ENCODE data around the gene SETD1B. TPM values are rescaled to one million over a fixed set of nuclear protein-coding genes. Genes with fewer than 3 reads are reported as not detected.
"Not testable (repeated sequence)": the region's sequence is repeated elsewhere in the genome, so short reads cannot be mapped to it uniquely, and the experiment has no call there.

SETD1B gene
- total RNA-seq, 1 experiment from 2014 or later, result 2.0 TPM

- in situ Hi-C loops (cut with HindIII; ENCODE audit: low pct_unique_long_range_greater_than_20kb, low sequenced_read_pairs), result no loop called here
- no peak for DNase-seq (ENCODE audit: low read depth, low spot score)
Observed at GRCh38 chr12:121828826-121829225, 25.0 kb downstream of the SETD1B start.

- in situ Hi-C loops (cut with HindIII; ENCODE audit: low pct_unique_long_range_greater_than_20kb, low sequenced_read_pairs), result no loop called here
- no peak for DNase-seq (ENCODE audit: low read depth, low spot score)
Observed at GRCh38 chr12:121829250-121829918, 25.6 kb downstream of the SETD1B start.

- no peak for DNase-seq (ENCODE audit: low read depth, low spot score)
- in situ Hi-C loops (cut with HindIII; ENCODE audit: low pct_unique_long_range_greater_than_20kb, low sequenced_read_pairs), result no loop called here
Observed at GRCh38 chr12:121830134-121830533, 26.3 kb downstream of the SETD1B start.

GRCh38 chr12:121830588-121831265, 26.9 kb downstream of the SETD1B start:
- in situ Hi-C loops (cut with HindIII; ENCODE audit: low pct_unique_long_range_greater_than_20kb, low sequenced_read_pairs), result no loop called here
- no peak for DNase-seq (ENCODE audit: low read depth, low spot score)

GRCh38 chr12:121831571-121832245, 27.9 kb downstream of the SETD1B start:
- DNase-seq (ENCODE audit: low read depth, low spot score), result no peak
- in situ Hi-C loops (cut with HindIII; ENCODE audit: low pct_unique_long_range_greater_than_20kb, low sequenced_read_pairs), result no loop called here

GRCh38 chr12:121837680-121838079, 33.9 kb downstream of the SETD1B start:
- DNase-seq (ENCODE audit: low read depth, low spot score), result peak; percentile 18
- in situ Hi-C loops (cut with HindIII; ENCODE audit: low pct_unique_long_range_greater_than_20kb, low sequenced_read_pairs), result no loop called here

GRCh38 chr12:121838126-121838525, 34.3 kb downstream of the SETD1B start:
- DNase-seq (ENCODE audit: low read depth, low spot score), result no peak
- in situ Hi-C loops (cut with HindIII; ENCODE audit: low pct_unique_long_range_greater_than_20kb, low sequenced_read_pairs), result no loop called here

GRCh38 chr12:121839106-121839992, 35.5 kb downstream of the SETD1B start:
- in situ Hi-C loops (cut with HindIII; ENCODE audit: low pct_unique_long_range_greater_than_20kb, low sequenced_read_pairs), result no loop called here
- peak; percentile 98 for DNase-seq (ENCODE audit: low read depth, low spot score)

- no peak for DNase-seq (ENCODE audit: low read depth, low spot score)
- in situ Hi-C loops (cut with HindIII; ENCODE audit: low pct_unique_long_range_greater_than_20kb, low sequenced_read_pairs), result no loop called here
Observed at GRCh38 chr12:121839993-121840761, 36.4 kb downstream of the SETD1B start.

- no peak for DNase-seq (ENCODE audit: low read depth, low spot score)
- in situ Hi-C loops (cut with HindIII; ENCODE audit: low pct_unique_long_range_greater_than_20kb, low sequenced_read_pairs), result no loop called here
Observed at GRCh38 chr12:121843236-121843982, 39.6 kb downstream of the SETD1B start.

- DNase-seq (ENCODE audit: low read depth, low spot score), result no peak
- in situ Hi-C loops (cut with HindIII; ENCODE audit: low pct_unique_long_range_greater_than_20kb, low sequenced_read_pairs), result no loop called here
Observed at GRCh38 chr12:121845701-121846100, 41.9 kb downstream of the SETD1B start.

GRCh38 chr12:121849211-121849610, 45.4 kb downstream of the SETD1B start:
- in situ Hi-C loops (cut with HindIII; ENCODE audit: low pct_unique_long_range_greater_than_20kb, low sequenced_read_pairs), result no loop called here
- no peak for DNase-seq (ENCODE audit: low read depth, low spot score)

- DNase-seq (ENCODE audit: low read depth, low spot score), result no peak
- in situ Hi-C loops (cut with HindIII; ENCODE audit: low pct_unique_long_range_greater_than_20kb, low sequenced_read_pairs), result no loop called here
Observed at GRCh38 chr12:121849665-121850064, 45.9 kb downstream of the SETD1B start.

GRCh38 chr12:121852392-121852791, 48.6 kb downstream of the SETD1B start:
- in situ Hi-C loops (cut with HindIII; ENCODE audit: low pct_unique_long_range_greater_than_20kb, low sequenced_read_pairs); DNase-seq (ENCODE audit: low read depth, low spot score): not testable (repeated sequence)

- DNase-seq (ENCODE audit: low read depth, low spot score), result no peak
Observed at GRCh38 chr12:121857322-121858246, 53.8 kb downstream of the SETD1B start.

GRCh38 chr12:121858318-121858661, 54.5 kb downstream of the SETD1B start:
- in situ Hi-C loops (cut with HindIII; ENCODE audit: low pct_unique_long_range_greater_than_20kb, low sequenced_read_pairs), result no loop called here
- DNase-seq (ENCODE audit: low read depth, low spot score), result no peak

More at GRCh38 chr12:121857322-121858246, 53.8 kb downstream of the SETD1B start:
- in situ Hi-C loops (cut with HindIII; ENCODE audit: low pct_unique_long_range_greater_than_20kb, low sequenced_read_pairs), result no loop called here

Measured in SK-MEL-5 (cell line).